H1 (cell line): ENCODE data around the gene RPS6KA2. TPM values are rescaled to one million over a fixed set of nuclear protein-coding genes. Genes with fewer than 3 reads are reported as not detected.

Experiments
- CTCF ChIA-PET: fragments of 300-600 bp; sonication (Branson Sonifier 250); formaldehyde crosslinking; loops from one replicate; lab custom pipeline; 2021; ENCODE audit not compliant: partially characterized antibody; lab: Charles Lee
- POLR2A ChIA-PET: fragments of 300-600 bp; sonication (Branson Sonifier 250); formaldehyde crosslinking; loops from one replicate; lab custom pipeline; 2021; ENCODE audit warnings: inconsistent platforms; ENCODE audit not compliant: partially characterized antibody; lab: Charles Lee
- DNase-seq, 2 experiments: peaks; one replicate each; pipeline versions ENCODE4 v3.0.0 to v3.0.0-alpha.2; 2010 to 2022; ENCODE audit warnings: low spot score in 2 of 2, low read depth in 1 of 2, mixed read lengths in 1 of 2
- FAIRE-seq: peaks from 2 replicates; lab custom pipeline; 2011; peaks lifted over from hg19 to GRCh38; lab: Jason Lieb, UNC
- H2AFZ ChIP-seq: 2 replicates; pipeline ENCODE4 v1.8.1; 2012; ENCODE audit warnings: low read length, inconsistent platforms
- H2AK5ac ChIP-seq: 2 replicates; pipeline ENCODE4 v1.6.1; 2013; ENCODE audit warnings: low read depth, low read length
- H2BK120ac ChIP-seq: replicated peaks from 2 replicates; pipeline ENCODE3; 2013; ENCODE audit warnings: low read depth, low read length, inconsistent platforms
- H2BK12ac ChIP-seq: 2 replicates; pipeline ENCODE4 v1.6.1; 2013; ENCODE audit warnings: low read depth, low read length
- H2BK15ac ChIP-seq: 2 replicates; pipeline ENCODE4 v1.6.1; 2013; ENCODE audit warnings: low read length
- H2BK20ac ChIP-seq: 2 replicates; pipeline ENCODE4 v1.6.1; 2013; ENCODE audit warnings: low read length
- H2BK5ac ChIP-seq: 2 replicates; pipeline ENCODE4 v1.6.1; 2013; ENCODE audit warnings: low read depth, low read length
- H3K14ac ChIP-seq: 2 replicates; pipeline ENCODE4 v1.6.1; 2013; ENCODE audit warnings: inconsistent platforms; ENCODE audit not compliant: insufficient read length
- H3K18ac ChIP-seq: 2 replicates; pipeline ENCODE4 v1.6.1; 2013; ENCODE audit warnings: low read length; ENCODE audit errors: extremely low read depth
- H3K23ac ChIP-seq: 2 replicates; pipeline ENCODE4 v1.6.1; 2013; ENCODE audit warnings: inconsistent platforms; ENCODE audit not compliant: insufficient read length
- H3K23me2 ChIP-seq: 2 replicates; pipeline ENCODE4 v1.6.1; 2013; ENCODE audit warnings: low read depth, low read length
- H3K27ac ChIP-seq: 2 replicates; pipeline ENCODE4 v1.6.1; 2011; ENCODE audit warnings: low read depth, low read length, inconsistent platforms
- H3K27me3 ChIP-seq, 4 experiments: replicated peaks in 1 of 4; 1 replicate in 1 of 4; 2 replicates in 3 of 4; pipeline versions ENCODE4 v1.6.1 to v1.8.1; 2011 to 2013; ENCODE audit warnings: low read length in 3 of 4, mild to moderate bottlenecking in 3 of 4, inconsistent platforms in 2 of 4, mixed read lengths in 2 of 4, moderate library complexity in 1 of 4; ENCODE audit not compliant: control insufficient read depth in 3 of 4, insufficient read depth in 3 of 4; ENCODE audit errors: extremely low read depth in 1 of 4
- H3K36me3 ChIP-seq, 4 experiments: 2 replicates each; pipeline versions ENCODE4 v1.6.1 to v1.8.1; 2011 to 2013; ENCODE audit warnings: mild to moderate bottlenecking in 4 of 4, low read length in 3 of 4, moderate library complexity in 2 of 4, control low read depth in 1 of 4, inconsistent platforms in 1 of 4; ENCODE audit not compliant: insufficient read depth in 4 of 4, control insufficient read depth in 2 of 4
- H3K4ac ChIP-seq: replicated peaks from 2 replicates; pipeline ENCODE3; 2013; ENCODE audit warnings: low read length, low read depth, mixed read lengths, inconsistent platforms; ENCODE audit not compliant: insufficient read length
- H3K4me1 ChIP-seq, 4 experiments: replicated peaks in 1 of 4; 1 replicate in 1 of 4; 2 replicates in 3 of 4; pipeline versions ENCODE4 v1.6.1 to v1.8.1; 2011 to 2013; ENCODE audit warnings: low read length in 3 of 4, inconsistent platforms in 2 of 4, mixed read lengths in 1 of 4; ENCODE audit not compliant: insufficient read depth in 4 of 4, control insufficient read depth in 3 of 4
- H3K4me2 ChIP-seq, 2 experiments: 2 replicates each; pipeline versions ENCODE4 v1.6.1 to v1.8.1; 2011 to 2013; ENCODE audit warnings: low read depth in 2 of 2, low read length in 2 of 2, control low read depth in 1 of 2, inconsistent platforms in 1 of 2, mild to moderate bottlenecking in 1 of 2; ENCODE audit not compliant: insufficient read depth in 1 of 2
- H3K4me3 ChIP-seq, 4 experiments: fragments of 200-600, 300-600 bp in 1 of 4; sonication (generic), shearing (Covaris generic), sonication (Bioruptor Twin) in 1 of 4; 2 replicates each; pipeline versions ENCODE4 v1.5.1 to v1.8.1; 2011 to 2016; ENCODE audit warnings: low read length in 4 of 4, low read depth in 3 of 4, control low read depth in 2 of 4, inconsistent platforms in 2 of 4, mild to moderate bottlenecking in 2 of 4, mixed read lengths in 1 of 4, moderate library complexity in 1 of 4; ENCODE audit not compliant: insufficient read depth in 2 of 4; ENCODE audit errors: extremely low read depth in 1 of 4
- H3K56ac ChIP-seq: replicated peaks from 2 replicates; pipeline ENCODE3; 2013; ENCODE audit warnings: low read depth, mild to moderate bottlenecking, mixed read lengths, low read length, inconsistent platforms; ENCODE audit not compliant: insufficient read length
- H3K79me1 ChIP-seq: 2 replicates; pipeline ENCODE4 v1.6.1; 2013; ENCODE audit warnings: low read depth, low read length, control low read depth
- H3K79me2 ChIP-seq, 2 experiments: 2 replicates each; pipeline versions ENCODE4 v1.6.1 to v1.8.1; 2012 to 2013; ENCODE audit warnings: low read length in 2 of 2, mild to moderate bottlenecking in 2 of 2, inconsistent platforms in 1 of 2; ENCODE audit not compliant: insufficient read depth in 2 of 2, control insufficient read depth in 1 of 2
- H3K9ac ChIP-seq, 4 experiments: replicated peaks in 1 of 4; 1 replicate in 1 of 4; 2 replicates in 3 of 4; pipeline versions ENCODE4 v1.6.1 to v1.8.1; 2011 to 2013; ENCODE audit warnings: low read depth in 3 of 4, low read length in 3 of 4, control low read depth in 2 of 4, mild to moderate bottlenecking in 2 of 4, moderate library complexity in 2 of 4, inconsistent platforms in 1 of 4; ENCODE audit errors: extremely low read depth in 1 of 4
- H3K9me3 ChIP-seq, 2 experiments: 2 replicates each; pipeline versions ENCODE4 v1.6.1 to v1.8.1; 2012 to 2013; ENCODE audit warnings: mild to moderate bottlenecking in 2 of 2, moderate library complexity in 2 of 2, control low read depth in 1 of 2, inconsistent platforms in 1 of 2, low read depth in 1 of 2, low read length in 1 of 2, mixed read lengths in 1 of 2; ENCODE audit not compliant: insufficient read depth in 2 of 2
- H4K20me1 ChIP-seq, 2 experiments: replicated peaks in 1 of 2; 2 replicates each; pipeline versions ENCODE3 to v1.8.1; 2011 to 2013; ENCODE audit warnings: inconsistent platforms in 2 of 2, low read length in 2 of 2, mild to moderate bottlenecking in 1 of 2; ENCODE audit not compliant: insufficient read depth in 2 of 2, control insufficient read depth in 1 of 2
- H4K5ac ChIP-seq: 2 replicates; pipeline ENCODE4 v1.6.1; 2013; ENCODE audit warnings: low read length, low read depth, mixed read lengths, inconsistent platforms; ENCODE audit not compliant: insufficient read length
- H4K8ac ChIP-seq: 2 replicates; pipeline ENCODE4 v1.8.0; 2013; ENCODE audit warnings: mild to moderate bottlenecking, moderate library complexity, low read length, inconsistent platforms; ENCODE audit not compliant: insufficient read depth; ENCODE audit errors: extremely low read depth
- H4K91ac ChIP-seq: replicated peaks from 2 replicates; pipeline ENCODE3; 2013; ENCODE audit warnings: low read length, mixed read lengths, inconsistent platforms; ENCODE audit not compliant: insufficient read length
- CEBPB ChIP-seq: IDR thresholded peaks from 2 replicates; pipeline ENCODE4 v1.6.1; 2012; ENCODE audit warnings: low read depth, low read length
- HDAC2 ChIP-seq, 2 experiments: fragments of 300-600 bp in 1 of 2; sonication (generic) in 1 of 2; IDR thresholded peaks; 2 replicates each; pipeline ENCODE4 v1.6.1; 2011 to 2012; ENCODE audit warnings: low read depth in 2 of 2, low read length in 2 of 2, mild to moderate bottlenecking in 2 of 2, moderate library complexity in 2 of 2, borderline replicate concordance in 1 of 2, inconsistent platforms in 1 of 2
- JUND ChIP-seq: IDR thresholded peaks from 2 replicates; pipeline ENCODE4 v1.6.1; 2011; ENCODE audit warnings: mild to moderate bottlenecking, improper control_type of control experiment, low read length
- RNF2 ChIP-seq: fragments of 200-900, 300-1000 bp; sonication (generic); IDR thresholded peaks from 2 replicates; pipeline ENCODE4 v1.7.1; 2016; ENCODE audit warnings: borderline replicate concordance, low read depth, mild to moderate bottlenecking, antibody characterized with exemption, low read length; ENCODE audit not compliant: poor library complexity, severe bottlenecking; ENCODE audit errors: missing control alignments
- SP1 ChIP-seq: IDR thresholded peaks from 2 replicates; pipeline ENCODE4 v1.6.1; 2011; ENCODE audit warnings: low read depth, low read length
- TAF1 ChIP-seq: IDR thresholded peaks from 2 replicates; pipeline ENCODE4 v1.6.1; 2011; ENCODE audit warnings: mild to moderate bottlenecking, low read depth, low read length
- WGBS, 2 experiments: shearing (Covaris generic) in 1 of 2; methylation state at CpG; one replicate each; pipeline versions ENCODE4 v1.1.6 to v1.1.7; 2013 to 2015; ENCODE audit warnings: low lambda C conversion rate in 2 of 2, mixed read lengths in 2 of 2, inconsistent platforms in 1 of 2, low coverage in 1 of 2, missing lambda C conversion rate in 1 of 2; ENCODE audit not compliant: insufficient replicate concordance in 2 of 2, insufficient coverage in 1 of 2, insufficient read length in 1 of 2; ENCODE audit errors: extremely low coverage in 1 of 2, missing lambda C conversion rate in 1 of 2; 5-methylcytosine and 5-hydroxymethylcytosine counted together
- polyA plus RNA-seq, 7 experiments: library from polyadenylated mRNA; depleted of rRNA in 3 of 7; stranded (reverse) in 5 of 7; unstranded in 2 of 7; fragments of >200 nt in 5 of 7; fragments of 200-250 nt in 2 of 7; gene quantifications; 1 replicate in 5 of 7; 2 replicates in 1 of 7; 4 replicates in 1 of 7; pipeline versions ENCODE4 v1.2.1 to v1.2.3, GENCODE V29; 2011 to 2013; ENCODE audit warnings: missing spikeins in 2 of 7, mixed read lengths in 2 of 7
- total RNA-seq: library from RNA; stranded (reverse); fragmentation: NEBNext Ultra II Directional; extraction: Animal tissue kit (Norgen Biotek cat#: 25700); gene quantifications from 2 replicates; pipeline ENCODE4 v1.2.1, GENCODE V29; 2021

The RPS6KA2 gene
- total and polyA plus RNA-seq, 2 of the 8 experiments (the other 6 are each of a cell fraction or from before 2014, with no cell fraction given), result 8.8 to 25.7 TPM

DNA sequence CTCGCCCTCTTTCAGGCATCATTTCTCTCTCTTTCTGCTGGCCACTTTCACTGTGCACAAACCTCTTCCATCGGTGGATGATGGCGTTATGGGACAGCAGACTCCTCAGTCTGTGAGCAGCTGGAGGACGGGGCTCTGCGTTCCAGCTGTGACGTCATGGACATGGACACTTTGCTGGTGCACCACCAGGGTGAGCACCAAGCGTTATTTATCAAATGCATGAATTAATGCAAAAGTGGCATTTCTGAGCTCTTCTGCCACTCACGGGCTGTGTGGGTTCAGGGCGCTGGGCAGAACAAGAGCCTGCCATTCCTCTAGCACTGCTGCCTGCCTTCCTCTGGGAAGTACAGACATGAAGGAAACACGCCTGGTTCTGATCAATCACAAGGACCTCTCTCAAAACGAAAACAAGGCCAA is 161.4 kb downstream of the RPS6KA2 start:
- Histone ChIP-seq H2BK15ac (no peak overlapping the region), H3K18ac (no peak overlapping the region), H3K9me3 (no peaks in the 10 kb centered on the region), H3K14ac (no peak overlapping the region), H2AFZ (no peak overlapping the region), H2AK5ac (no peak overlapping the region), H3K4me3 (no peak overlapping the region), H2BK20ac (no peak overlapping the region), H3K56ac (no peak overlapping the region), H3K79me1 (no peaks in the 10 kb centered on the region), H3K27ac (no peak overlapping the region), H3K23me2 (peaks cover 5% of the 10 kb centered on the region), H3K36me3 (peaks cover 0 to 6% (median 1%) of the 10 kb centered on the region in 4 experiments; a peak in 1 of 8 replicates), H3K4me2 (no peak overlapping the region; a peak in 1 of 4 replicates), H3K4ac (no peak overlapping the region), H4K8ac (no peak overlapping the region), H2BK12ac (no peak overlapping the region), H4K5ac (no peak overlapping the region), H3K23ac (no peak overlapping the region), H3K79me2 (no peaks in the 10 kb centered on the region), H4K91ac (no peak overlapping the region), H3K27me3 (no peaks in the 10 kb centered on the region), H2BK5ac (no peak overlapping the region), H3K9ac (no peak overlapping the region), H4K20me1 (peaks cover 2 to 10% of the 10 kb centered on the region in 2 experiments), H3K4me1 (peaks cover 0 to 2% (median under 1%) of the 10 kb centered on the region in 4 experiments; a peak in 1 of 7 replicates), H2BK120ac (no peak overlapping the region)
- WGBS, 2 experiments, result 83% methylated on average over 11 of the region's 11 CpGs; no CpG with 5 or more reads in 1 of the 2 experiments
- ChIA-PET POLR2A (interaction anchor here (0.7 kb wide), 1 partner anchor 124 kb away, joined by 3 read pairs; no protein-coding TSS in a partner anchor), CTCF (interaction anchor here (0.7 to 1.6 kb wide), 5 partner anchors 9 to 250 kb away, joined by 3 to 5 read pairs (median 3); no protein-coding TSS in a partner anchor)
- no peak for DNase-seq
- FAIRE-seq, result no peak
- TF ChIP-seq CEBPB, result no peak
- TF ChIP-seq RNF2, result no peak
- no peak for TF ChIP-seq SP1
- TF ChIP-seq TAF1, result no peak
- no peak for TF ChIP-seq JUND
- TF ChIP-seq HDAC2 (IDR thresholded peaks at IDR 0.05; ENCODE audit: borderline replicate concordance in 1 of 2, low read depth in 2 of 2, low read length in 2 of 2), result no peak
